ENCODE data around the gene ITGA3.

- TF ChIP-seq POLR2AphosphoS5 (IDR thresholded peaks at IDR 0.05; ENCODE audit: low read depth, low read length) = no peak
- no peak for TF ChIP-seq POLR2A (IDR thresholded peaks at IDR 0.05; ENCODE audit: low read depth, low read length)
- TF ChIP-seq SPI1 (IDR thresholded peaks at IDR 0.05; ENCODE audit: low read depth, low read length) = no peak
- TF ChIP-seq TAF1 (IDR thresholded peaks at IDR 0.05; ENCODE audit: low read depth, low read length) = no peak
- no peak for TF ChIP-seq POU2F2 (IDR thresholded peaks at IDR 0.05; ENCODE audit: low read depth, low read length)
- no peak for TF ChIP-seq PAX5 (IDR thresholded peaks at IDR 0.05; ENCODE audit: insufficient read depth, low read length, severe bottlenecking)
Observed at GRCh38 chr17:50074227-50074626, 18.3 kb downstream of the ITGA3 start.

Data from GM12891 (cell line).